ENCODE results near the gene DYNLT2. TPM values are rescaled to one million over a fixed set of nuclear protein-coding genes. Genes with fewer than 3 reads are reported as not detected.

Gene DYNLT2
- total RNA-seq, 4 donors from 2014 or later = 3.9 to 6.0 (median 4.0) TPM

DNA sequence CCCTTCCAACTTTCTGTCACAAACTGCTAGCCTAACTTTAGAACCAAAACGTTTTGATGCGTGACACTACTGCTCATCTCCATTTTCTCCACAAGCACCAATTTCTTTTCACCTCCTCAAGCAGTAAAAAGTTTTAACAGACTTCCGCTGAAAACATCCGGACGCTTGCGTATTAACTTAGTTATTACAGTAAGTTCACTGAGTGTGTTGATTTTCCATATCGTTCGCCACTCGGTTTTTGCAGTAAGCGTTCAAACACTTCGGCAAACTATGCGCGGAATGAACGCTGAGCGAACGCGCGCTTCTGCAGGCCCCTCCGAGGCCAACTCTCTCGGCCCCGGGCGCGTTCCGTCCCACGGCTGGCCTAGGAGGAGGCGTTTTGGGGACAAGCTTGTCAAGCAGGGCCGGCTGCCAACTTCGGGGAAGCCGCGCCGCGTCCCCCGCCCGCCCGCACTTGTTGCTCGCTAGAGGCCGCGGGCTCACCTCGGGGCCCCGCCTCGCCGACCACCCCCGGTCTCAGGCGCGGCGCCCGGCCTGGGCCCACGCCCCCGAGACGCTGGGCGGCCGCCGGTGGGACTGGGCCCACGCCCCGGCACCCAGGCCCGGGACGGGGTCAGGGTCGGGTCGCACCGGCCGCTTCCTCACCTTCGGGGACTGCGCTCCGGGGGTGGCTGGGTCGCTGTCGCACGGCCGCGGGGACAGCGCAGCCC is 28.0 kb downstream of the DYNLT2 start:
- H3K4me1 ChIP-seq = peaks cover 0 to 27% (median 6%) of the 10 kb centered on the region in 4 donors
- peak; percentile 66 to 86 (median 80) for DNase-seq
- H3K27me3 ChIP-seq = no peaks in the 10 kb centered on the region
- H3K36me3 ChIP-seq = no peaks in the 10 kb centered on the region
- H3K9me3 ChIP-seq = no peaks in the 10 kb centered on the region
- H3K4me3 ChIP-seq = peak overlapping the region; percentile 62 to 93 (median 81)
- peak overlapping the region; percentile 92 to 97 (median 96) for H3K27ac ChIP-seq
- TF ChIP-seq, protein P1, sequence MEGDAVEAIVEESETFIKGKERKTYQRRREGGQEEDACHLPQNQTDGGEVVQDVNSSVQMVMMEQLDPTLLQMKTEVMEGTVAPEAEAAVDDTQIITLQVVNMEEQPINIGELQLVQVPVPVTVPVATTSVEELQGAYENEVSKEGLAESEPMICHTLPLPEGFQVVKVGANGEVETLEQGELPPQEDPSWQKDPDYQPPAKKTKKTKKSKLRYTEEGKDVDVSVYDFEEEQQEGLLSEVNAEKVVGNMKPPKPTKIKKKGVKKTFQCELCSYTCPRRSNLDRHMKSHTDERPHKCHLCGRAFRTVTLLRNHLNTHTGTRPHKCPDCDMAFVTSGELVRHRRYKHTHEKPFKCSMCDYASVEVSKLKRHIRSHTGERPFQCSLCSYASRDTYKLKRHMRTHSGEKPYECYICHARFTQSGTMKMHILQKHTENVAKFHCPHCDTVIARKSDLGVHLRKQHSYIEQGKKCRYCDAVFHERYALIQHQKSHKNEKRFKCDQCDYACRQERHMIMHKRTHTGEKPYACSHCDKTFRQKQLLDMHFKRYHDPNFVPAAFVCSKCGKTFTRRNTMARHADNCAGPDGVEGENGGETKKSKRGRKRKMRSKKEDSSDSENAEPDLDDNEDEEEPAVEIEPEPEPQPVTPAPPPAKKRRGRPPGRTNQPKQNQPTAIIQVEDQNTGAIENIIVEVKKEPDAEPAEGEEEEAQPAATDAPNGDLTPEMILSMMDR (IDR thresholded peaks at IDR 0.05) = no peak
- TF ChIP-seq POLR2A (IDR thresholded peaks at IDR 0.05) = no peak

DNA sequence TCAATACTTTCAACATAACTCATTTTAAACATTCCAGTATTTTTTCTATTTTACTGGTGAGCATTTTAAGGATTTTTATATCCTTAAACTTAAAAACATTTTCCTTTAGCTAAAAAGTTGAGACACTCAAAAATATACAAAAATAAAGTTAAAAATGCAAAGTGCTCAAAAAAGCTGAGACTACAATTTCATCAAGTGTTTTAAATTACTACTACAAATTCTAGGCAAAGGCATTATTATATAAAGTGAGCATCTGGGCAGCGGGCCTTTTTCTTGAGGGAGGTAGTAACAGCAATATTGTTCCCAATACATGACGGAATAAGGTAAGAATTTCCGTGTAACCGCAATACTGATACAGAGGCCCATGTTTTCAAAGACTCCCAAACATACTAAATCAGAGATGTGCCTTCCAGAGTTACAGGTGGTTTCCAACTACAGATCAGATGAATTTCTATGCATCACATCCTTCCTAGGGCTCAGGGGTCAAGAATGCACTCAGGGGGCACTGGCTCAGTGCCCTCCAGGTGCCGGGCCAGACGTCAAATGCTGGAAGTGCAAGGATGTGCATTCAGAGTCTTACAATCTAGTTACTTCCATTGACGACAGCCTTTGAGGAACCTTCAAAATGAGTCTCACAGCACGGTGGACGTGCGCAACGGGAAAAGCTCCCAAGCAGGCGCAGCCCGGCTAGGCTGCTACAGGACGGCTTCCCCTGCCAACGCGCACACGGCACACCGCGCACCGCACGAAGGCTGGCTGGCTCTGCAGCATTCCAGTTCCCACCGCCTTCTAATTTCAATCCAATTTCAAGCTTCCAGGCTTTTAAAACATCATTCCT is 28.8 kb downstream of the DYNLT2 start:
- no peaks in the 10 kb centered on the region for H3K9me3 ChIP-seq
- no peaks in the 10 kb centered on the region for H3K36me3 ChIP-seq
- TF ChIP-seq POLR2A (IDR thresholded peaks at IDR 0.05) = no peak
- TF ChIP-seq, protein P1 (IDR thresholded peaks at IDR 0.05) = no peak
- peak overlapping the region; percentile 62 to 93 (median 81) for H3K4me3 ChIP-seq
- no peaks in the 10 kb centered on the region for H3K27me3 ChIP-seq
- peaks cover 0 to 27% (median 6%) of the 10 kb centered on the region in 4 donors for H3K4me1 ChIP-seq
- peak overlapping the region; percentile 92 to 97 (median 96) for H3K27ac ChIP-seq
- peak; percentile 39 to 69 (median 66) for DNase-seq

DNA sequence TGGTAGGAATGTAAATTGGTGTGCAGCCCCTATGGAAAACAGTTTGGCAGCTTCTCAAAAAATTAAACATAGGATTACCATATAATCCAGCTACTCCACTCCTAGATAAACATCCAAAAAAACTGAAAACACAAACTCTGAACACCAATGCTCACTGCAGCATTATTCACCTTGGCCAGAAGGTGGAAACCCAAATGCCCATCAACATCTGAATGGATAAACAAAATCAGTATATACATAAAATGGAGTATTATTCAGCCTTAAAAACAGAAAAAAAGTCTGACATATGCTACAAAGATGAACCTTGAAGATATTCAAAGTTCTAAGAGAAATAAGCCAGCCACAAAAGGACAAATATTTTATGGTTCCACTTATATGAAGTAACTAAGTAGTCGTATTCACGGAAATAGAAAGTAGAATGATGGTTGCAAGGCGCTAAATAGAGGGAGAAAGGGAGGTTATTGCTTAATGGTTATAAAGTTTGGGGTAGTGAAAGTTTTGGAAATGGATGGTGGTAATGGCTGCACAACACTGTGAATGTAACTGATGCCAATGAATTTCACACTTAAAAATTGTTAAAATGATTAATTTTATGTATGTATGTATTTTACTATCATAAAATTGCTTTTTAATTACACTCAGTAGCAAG is 31.0 kb downstream of the DYNLT2 start:
- Histone ChIP-seq H3K4me3 (no peak overlapping the region), H3K27me3 (no peaks in the 10 kb centered on the region), H3K9me3 (no peaks in the 10 kb centered on the region), H3K27ac (no peak overlapping the region), H3K36me3 (peaks cover 0 to 19% (median 0%) of the 10 kb centered on the region in 3 donors), H3K4me1 (peaks cover 0 to 24% (median 6%) of the 10 kb centered on the region in 4 donors)
- DNase-seq = no peak
- TF ChIP-seq POLR2A (IDR thresholded peaks at IDR 0.05) = no peak
- TF ChIP-seq, protein P1 (IDR thresholded peaks at IDR 0.05) = peak in 1 of 6 experiments; percentile 6

DNA sequence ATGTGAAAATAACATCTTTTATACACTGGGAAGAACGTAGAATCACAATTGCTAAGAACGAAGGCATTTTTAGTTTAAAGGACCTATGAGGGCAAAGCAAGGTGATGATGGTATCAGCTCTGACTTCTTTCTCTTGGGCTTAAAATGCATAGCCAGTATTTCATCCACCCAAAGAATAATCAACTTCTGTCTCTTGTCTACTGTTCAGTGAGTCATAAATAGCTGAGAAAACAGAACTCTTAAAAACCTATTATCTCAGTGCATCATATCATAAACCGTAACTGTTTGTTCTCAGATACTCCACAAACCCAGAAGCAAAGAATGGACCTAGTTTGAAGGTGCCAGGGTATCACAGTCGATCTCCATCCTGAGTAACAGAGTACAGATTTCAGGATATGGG is 32.3 kb downstream of the DYNLT2 start:
- Histone ChIP-seq H3K4me3 (no peak overlapping the region), H3K27ac (no peak overlapping the region), H3K27me3 (no peaks in the 10 kb centered on the region), H3K4me1 (peaks cover 0 to 20% (median 2%) of the 10 kb centered on the region in 4 donors), H3K9me3 (no peaks in the 10 kb centered on the region), H3K36me3 (peaks cover 0 to 31% (median 0%) of the 10 kb centered on the region in 3 donors)
- TF ChIP-seq, protein P1 (IDR thresholded peaks at IDR 0.05) = no peak
- no peak for TF ChIP-seq POLR2A (IDR thresholded peaks at IDR 0.05)
- no peak for DNase-seq

DNA sequence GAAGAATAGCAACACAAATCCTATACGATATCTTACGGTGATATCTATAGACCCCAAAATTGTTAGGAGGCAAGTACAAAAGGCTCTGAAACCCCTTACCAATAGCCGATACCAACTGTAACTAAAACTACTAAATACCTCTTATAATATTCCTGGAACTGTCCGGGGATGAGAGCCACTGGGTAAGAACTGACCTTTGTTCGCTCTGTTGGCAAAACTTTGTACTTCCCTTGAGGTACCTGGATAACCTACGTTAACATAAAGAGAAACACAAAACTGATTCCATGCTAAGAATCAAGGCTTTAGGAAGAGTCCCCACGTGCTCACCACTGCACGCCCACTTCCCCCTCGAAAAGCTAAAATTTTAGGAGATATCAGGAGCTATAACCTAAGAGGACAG is 36.8 kb downstream of the DYNLT2 start:
- H3K36me3 ChIP-seq = peaks cover 0 to 69% (median 0%) of the 10 kb centered on the region in 3 donors
- DNase-seq = no peak
- H3K4me3 ChIP-seq = no peak overlapping the region
- H3K27ac ChIP-seq = peak overlapping the region in 1 of 4 donors; percentile 37
- no peaks in the 10 kb centered on the region for H3K27me3 ChIP-seq
- no peaks in the 10 kb centered on the region for H3K9me3 ChIP-seq
- no peaks in the 10 kb centered on the region for H3K4me1 ChIP-seq
- no peak for TF ChIP-seq POLR2A (IDR thresholded peaks at IDR 0.05)
- TF ChIP-seq, protein P1 (IDR thresholded peaks at IDR 0.05) = no peak

Data from Peyer's patch (tissue), 4 donors.